ENCODE data around the gene CAT. TPM values are rescaled to one million over a fixed set of nuclear protein-coding genes. Genes with fewer than 3 reads are reported as not detected.

The CAT gene
- total and polyA plus RNA-seq, 4 donors: 51.5 to 76.0 (median 64.2) TPM

DNA sequence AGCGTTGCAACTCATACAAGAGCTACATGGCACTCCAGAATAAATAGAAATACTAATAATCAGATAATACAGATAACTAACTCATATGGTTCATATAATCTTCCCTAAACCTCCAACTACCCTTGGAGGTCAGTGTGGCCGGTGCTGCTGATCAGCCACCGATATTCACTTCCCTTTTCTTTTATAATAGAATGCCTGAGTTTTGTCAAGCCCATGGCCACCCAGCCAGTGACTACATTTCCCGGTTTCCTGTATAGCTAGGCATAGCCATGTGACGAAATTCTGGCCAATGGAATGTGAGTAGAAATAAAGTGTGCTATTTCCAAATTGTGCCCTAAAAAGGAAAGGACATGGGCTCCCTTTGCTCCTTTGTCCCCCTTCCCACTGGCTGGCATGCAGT lies 5.9 kb upstream of the CAT start:
- Histone ChIP-seq H3K36me3 (ENCODE audit: control insufficient read depth in 1 of 2, insufficient read depth in 2 of 2, low read length in 1 of 2) (no peaks in the 10 kb centered on the region), H3K27ac (ENCODE audit: low read depth in 1 of 2, low read length in 2 of 2) (no peak overlapping the region), H3K4me1 (ENCODE audit: control insufficient read depth in 1 of 2, insufficient read depth in 2 of 2, low read length in 2 of 2) (no peaks in the 10 kb centered on the region), H3K4me3 (ENCODE audit: low read length in 2 of 2) (no peak overlapping the region), H3K27me3 (ENCODE audit: control insufficient read depth in 1 of 2, insufficient read depth in 2 of 2, low read length in 1 of 2) (no peaks in the 10 kb centered on the region), H3K9me3 (ENCODE audit: control insufficient read depth, low read length) (no peaks in the 10 kb centered on the region)
- DNase-seq: peak in 1 of 2 donors; percentile 49
- intact Hi-C loops (cut with DNase I): no loop called here
- 70 to 71% methylated on average over 5 of the region's 5 CpGs for WGBS, 2 donors
- no peak for ATAC-seq (ENCODE audit: low FRiP score)

DNA sequence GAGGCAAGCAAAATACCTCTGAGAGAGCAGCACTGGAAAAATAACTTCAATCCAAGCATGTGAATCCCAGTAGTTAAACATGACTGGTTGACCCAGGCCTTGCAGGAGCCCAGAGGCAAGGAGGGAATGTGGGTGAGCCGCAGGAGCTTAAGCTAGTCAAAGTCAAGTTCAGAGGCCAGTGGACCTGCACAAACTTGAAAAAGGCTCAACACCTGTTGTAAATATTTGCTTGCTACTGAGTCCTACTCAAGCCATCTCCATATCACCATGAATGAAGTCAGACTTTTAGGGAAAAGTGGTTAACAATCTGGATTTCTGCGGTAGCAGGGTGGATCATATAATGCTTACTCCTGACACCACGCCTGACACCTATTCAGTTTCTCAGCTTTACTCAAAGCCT lies 4.8 kb upstream of the CAT start:
- WGBS, 2 donors: 94 to 97% methylated on average over 3 of the region's 3 CpGs
- no peak for ATAC-seq (ENCODE audit: low FRiP score)

DNA sequence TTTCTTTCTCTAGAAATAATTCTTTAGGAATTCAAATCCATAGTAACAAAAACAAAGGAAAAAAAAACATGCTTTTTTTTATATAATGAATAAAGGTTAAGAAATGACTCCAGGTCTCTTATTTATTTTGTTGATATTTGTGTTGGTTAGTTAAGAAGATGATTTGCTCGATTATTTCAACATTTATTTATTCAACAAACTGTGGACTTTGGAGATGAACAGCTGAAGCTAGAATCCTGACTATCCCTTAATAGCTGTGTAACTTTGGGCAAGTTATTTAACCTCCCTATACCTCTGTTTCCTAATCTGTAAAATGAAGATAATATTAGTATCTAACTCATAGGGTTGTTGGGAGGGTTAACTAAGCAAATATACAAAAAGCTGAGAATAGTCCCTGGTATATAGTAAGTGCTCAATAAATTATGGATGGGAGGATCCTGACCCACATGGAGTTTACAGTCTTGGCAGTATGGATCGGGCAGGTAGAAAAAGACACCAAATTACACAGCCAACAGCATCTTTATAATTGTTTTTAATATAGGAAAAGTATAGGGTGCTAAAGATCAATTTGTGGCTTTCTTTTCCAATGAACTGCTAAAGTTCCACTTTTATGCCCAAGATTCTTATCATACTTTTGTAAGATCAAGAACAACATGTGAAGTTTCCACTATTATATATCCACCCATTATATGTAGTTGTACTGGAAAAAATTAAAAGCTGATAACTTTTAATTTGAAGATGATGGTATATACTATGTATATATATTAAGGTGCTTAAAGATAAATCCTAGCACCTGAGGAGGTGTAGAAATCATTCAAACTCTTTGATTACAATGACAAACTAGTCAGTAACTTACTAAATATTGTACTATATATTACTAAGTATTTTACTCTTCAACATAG lies 1.3 kb upstream of the CAT start:
- WGBS, 2 donors: 91 to 93% methylated on average over 2 of the region's 2 CpGs
- no peak for ATAC-seq (ENCODE audit: low FRiP score)
- DNase-seq: no peak
- Histone ChIP-seq H3K27ac (ENCODE audit: low read depth in 1 of 2, low read length in 2 of 2) (no peak overlapping the region), H3K36me3 (ENCODE audit: control insufficient read depth in 1 of 2, insufficient read depth in 2 of 2, low read length in 1 of 2) (no peaks in the 10 kb centered on the region), H3K9me3 (ENCODE audit: control insufficient read depth, low read length) (no peaks in the 10 kb centered on the region), H3K27me3 (ENCODE audit: control insufficient read depth in 1 of 2, insufficient read depth in 2 of 2, low read length in 1 of 2) (no peaks in the 10 kb centered on the region), H3K4me1 (ENCODE audit: control insufficient read depth in 1 of 2, insufficient read depth in 2 of 2, low read length in 2 of 2) (no peaks in the 10 kb centered on the region), H3K4me3 (ENCODE audit: low read length in 2 of 2) (peak overlapping the region in 1 of 2 donors; percentile 46)
- intact Hi-C loops (cut with DNase I): no loop called here

More for the DNA sequence above, 4.8 kb upstream of the CAT start:
- H3K9me3 ChIP-seq (ENCODE audit: control insufficient read depth, low read length): no peaks in the 10 kb centered on the region
- no peaks in the 10 kb centered on the region for H3K36me3 ChIP-seq (ENCODE audit: control insufficient read depth in 1 of 2, insufficient read depth in 2 of 2, low read length in 1 of 2)
- no peaks in the 10 kb centered on the region for H3K27me3 ChIP-seq (ENCODE audit: control insufficient read depth in 1 of 2, insufficient read depth in 2 of 2, low read length in 1 of 2)
- intact Hi-C loops (cut with DNase I): no loop called here
- H3K27ac ChIP-seq (ENCODE audit: low read depth in 1 of 2, low read length in 2 of 2): no peak overlapping the region
- H3K4me3 ChIP-seq (ENCODE audit: low read length in 2 of 2): no peak overlapping the region
- no peak for DNase-seq
- H3K4me1 ChIP-seq (ENCODE audit: control insufficient read depth in 1 of 2, insufficient read depth in 2 of 2, low read length in 2 of 2): no peaks in the 10 kb centered on the region

DNA sequence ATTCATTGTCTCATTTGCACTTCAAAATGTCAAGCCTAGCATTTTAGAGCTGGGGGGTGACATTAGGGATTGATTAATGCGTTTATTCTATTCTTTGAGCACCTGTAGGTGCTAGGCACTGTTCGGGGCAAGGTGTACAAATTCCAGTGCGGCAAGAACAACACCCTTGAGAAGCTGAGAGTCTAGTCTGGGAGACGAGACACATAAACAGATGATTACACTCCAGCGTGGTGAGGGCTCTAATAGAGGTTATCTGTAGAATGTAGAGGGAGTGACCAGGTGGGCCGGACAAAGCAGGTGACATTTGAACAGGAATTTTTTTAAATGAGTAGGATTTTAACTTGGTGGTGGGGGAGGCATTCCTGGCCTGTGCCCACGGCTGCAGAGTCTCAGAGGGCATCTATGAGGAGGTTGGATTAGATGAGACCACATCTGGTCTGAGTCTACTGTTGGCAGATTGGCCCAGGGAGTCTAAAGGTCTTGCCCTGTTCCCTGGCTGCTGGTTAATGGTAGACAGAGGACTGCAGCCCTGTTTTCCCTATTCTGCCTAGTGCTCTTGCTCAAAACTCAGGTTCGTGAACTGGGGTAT lies 970 bp downstream of the CAT start:
- no peaks in the 10 kb centered on the region for H3K4me1 ChIP-seq (ENCODE audit: control insufficient read depth in 1 of 2, insufficient read depth in 2 of 2, low read length in 2 of 2)
- DNase-seq: no peak
- WGBS, 2 donors: 42 to 51% methylated on average over 8 of the region's 8 CpGs
- no peaks in the 10 kb centered on the region for H3K27me3 ChIP-seq (ENCODE audit: control insufficient read depth in 1 of 2, insufficient read depth in 2 of 2, low read length in 1 of 2)
- no peak overlapping the region for H3K27ac ChIP-seq (ENCODE audit: low read depth in 1 of 2, low read length in 2 of 2)
- intact Hi-C loops (cut with DNase I): no loop called here
- H3K4me3 ChIP-seq (ENCODE audit: low read length in 2 of 2): peak overlapping the region; percentile 67 to 73
- no peak for ATAC-seq (ENCODE audit: low FRiP score)
- H3K36me3 ChIP-seq (ENCODE audit: control insufficient read depth in 1 of 2, insufficient read depth in 2 of 2, low read length in 1 of 2): no peaks in the 10 kb centered on the region
- H3K9me3 ChIP-seq (ENCODE audit: control insufficient read depth, low read length): no peaks in the 10 kb centered on the region

DNA sequence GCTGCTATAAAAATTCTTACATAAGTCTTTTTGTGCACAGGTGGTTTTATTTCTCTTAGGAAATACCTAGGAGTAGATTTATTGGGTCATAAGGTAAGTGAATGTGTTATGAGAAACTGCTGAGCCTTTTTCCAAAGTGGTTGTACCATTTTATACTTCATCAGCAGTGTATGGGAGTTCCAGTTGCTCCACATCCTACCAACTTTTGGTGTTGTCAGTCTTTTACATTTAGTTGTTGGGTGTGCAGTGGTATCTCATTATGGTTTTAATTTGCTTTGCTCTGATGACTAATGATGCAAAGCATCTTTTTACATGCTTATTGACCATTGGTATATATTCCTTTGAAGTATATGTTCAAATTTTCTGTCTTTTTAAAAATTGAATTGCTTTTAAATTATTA lies 3.1 kb downstream of the CAT start:
- intact Hi-C loops (cut with DNase I): no loop called here
- ATAC-seq (ENCODE audit: low FRiP score) (no peak), DNase-seq (no peak)
- no peaks in the 10 kb centered on the region for H3K36me3 ChIP-seq (ENCODE audit: control insufficient read depth in 1 of 2, insufficient read depth in 2 of 2, low read length in 1 of 2)
- H3K9me3 ChIP-seq (ENCODE audit: control insufficient read depth, low read length): no peaks in the 10 kb centered on the region
- H3K4me3 ChIP-seq (ENCODE audit: low read length in 2 of 2): no peak overlapping the region
- H3K4me1 ChIP-seq (ENCODE audit: control insufficient read depth in 1 of 2, insufficient read depth in 2 of 2, low read length in 2 of 2): no peaks in the 10 kb centered on the region
- no peak overlapping the region for H3K27ac ChIP-seq (ENCODE audit: low read depth in 1 of 2, low read length in 2 of 2)
- no peaks in the 10 kb centered on the region for H3K27me3 ChIP-seq (ENCODE audit: control insufficient read depth in 1 of 2, insufficient read depth in 2 of 2, low read length in 1 of 2)

DNA sequence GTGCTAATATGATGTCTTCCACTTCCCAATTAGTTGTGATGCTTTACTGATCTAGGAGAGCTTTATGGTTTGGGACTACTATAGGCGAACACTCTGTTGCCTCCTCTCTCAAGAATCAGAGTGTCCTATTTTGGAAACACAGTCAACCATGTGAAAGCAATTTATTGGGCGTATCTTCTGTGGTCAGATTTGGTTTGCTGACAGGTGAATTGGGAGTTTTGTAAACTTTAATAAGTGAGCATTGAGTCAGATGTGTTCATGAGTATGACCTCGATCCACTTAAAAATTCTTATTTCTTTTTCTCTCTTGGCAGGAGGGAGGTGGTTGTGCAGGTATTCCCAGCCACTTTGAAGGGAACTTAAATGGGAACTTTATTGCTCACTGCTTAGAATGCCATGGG lies 4.4 kb downstream of the CAT start:
- ATAC-seq (ENCODE audit: low FRiP score): no peak
- H3K27ac ChIP-seq (ENCODE audit: low read depth in 1 of 2, low read length in 2 of 2): no peak overlapping the region
- H3K9me3 ChIP-seq (ENCODE audit: control insufficient read depth, low read length): no peaks in the 10 kb centered on the region
- no peaks in the 10 kb centered on the region for H3K36me3 ChIP-seq (ENCODE audit: control insufficient read depth in 1 of 2, insufficient read depth in 2 of 2, low read length in 1 of 2)
- H3K27me3 ChIP-seq (ENCODE audit: control insufficient read depth in 1 of 2, insufficient read depth in 2 of 2, low read length in 1 of 2): no peaks in the 10 kb centered on the region
- no peak overlapping the region for H3K4me3 ChIP-seq (ENCODE audit: low read length in 2 of 2)
- intact Hi-C loops (cut with DNase I): no loop called here
- DNase-seq: no peak
- no peaks in the 10 kb centered on the region for H3K4me1 ChIP-seq (ENCODE audit: control insufficient read depth in 1 of 2, insufficient read depth in 2 of 2, low read length in 2 of 2)
- WGBS, 2 donors: 91 to 94% methylated on average over 3 of the region's 3 CpGs

DNA sequence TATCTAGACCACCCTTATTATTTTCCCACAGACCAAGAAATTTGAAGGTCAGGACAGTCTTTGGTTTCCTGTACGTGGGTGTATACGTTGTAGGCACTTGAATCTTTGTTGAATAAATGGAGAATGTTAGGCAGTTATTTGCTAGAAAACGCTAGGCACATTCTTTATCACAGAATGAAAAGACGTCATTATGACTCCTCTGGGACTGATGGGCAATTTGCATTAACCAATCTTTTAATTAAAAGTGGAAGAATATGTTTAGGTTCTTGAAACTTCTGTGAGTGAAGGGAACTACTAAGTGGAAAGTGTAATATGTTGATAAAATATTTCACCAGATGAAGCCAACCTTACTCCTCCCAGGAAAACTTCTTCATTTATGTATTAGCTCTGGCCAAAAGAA lies 5.7 kb downstream of the CAT start:
- Histone ChIP-seq H3K27me3 (ENCODE audit: control insufficient read depth in 1 of 2, insufficient read depth in 2 of 2, low read length in 1 of 2) (no peaks in the 10 kb centered on the region), H3K4me1 (ENCODE audit: control insufficient read depth in 1 of 2, insufficient read depth in 2 of 2, low read length in 2 of 2) (no peaks in the 10 kb centered on the region), H3K36me3 (ENCODE audit: control insufficient read depth in 1 of 2, insufficient read depth in 2 of 2, low read length in 1 of 2) (no peaks in the 10 kb centered on the region), H3K4me3 (ENCODE audit: low read length in 2 of 2) (no peak overlapping the region), H3K9me3 (ENCODE audit: control insufficient read depth, low read length) (no peaks in the 10 kb centered on the region), H3K27ac (ENCODE audit: low read depth in 1 of 2, low read length in 2 of 2) (no peak overlapping the region)
- WGBS, 2 donors: 75 to 78% methylated on average over 4 of the region's 4 CpGs
- no peak for DNase-seq
- intact Hi-C loops (cut with DNase I): no loop called here
- no peak for ATAC-seq (ENCODE audit: low FRiP score)

DNA sequence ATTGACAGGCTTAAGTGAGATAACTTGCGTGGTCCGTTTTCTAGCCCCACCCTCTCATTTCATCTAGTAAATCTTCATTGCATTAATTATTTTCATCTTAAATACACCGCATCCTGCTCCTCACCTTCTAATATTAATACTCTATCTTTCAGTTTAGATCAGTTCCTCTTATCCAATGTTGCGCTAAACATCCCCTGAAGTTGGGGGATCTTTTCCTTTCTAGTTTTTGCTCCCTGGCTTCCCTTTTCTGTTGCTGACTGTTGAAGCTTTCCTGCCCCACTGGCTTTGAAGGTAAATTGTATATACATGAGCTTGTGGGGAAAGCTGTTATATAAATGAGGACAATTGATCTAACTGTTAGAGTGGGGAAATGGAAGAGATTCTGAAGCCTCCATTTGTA lies 7.2 kb downstream of the CAT start:
- H3K4me3 ChIP-seq (ENCODE audit: low read length in 2 of 2): no peak overlapping the region
- H3K27me3 ChIP-seq (ENCODE audit: control insufficient read depth in 1 of 2, insufficient read depth in 2 of 2, low read length in 1 of 2): no peaks in the 10 kb centered on the region
- H3K9me3 ChIP-seq (ENCODE audit: control insufficient read depth, low read length): no peaks in the 10 kb centered on the region
- 72 to 94% methylated on average over 4 of the region's 4 CpGs for WGBS, 2 donors
- intact Hi-C loops (cut with DNase I): no loop called here
- DNase-seq (no peak), ATAC-seq (ENCODE audit: low FRiP score) (no peak)
- no peaks in the 10 kb centered on the region for H3K4me1 ChIP-seq (ENCODE audit: control insufficient read depth in 1 of 2, insufficient read depth in 2 of 2, low read length in 2 of 2)
- peaks cover 1 to 4% of the 10 kb centered on the region in 2 donors for H3K36me3 ChIP-seq (ENCODE audit: control insufficient read depth in 1 of 2, insufficient read depth in 2 of 2, low read length in 1 of 2)
- H3K27ac ChIP-seq (ENCODE audit: low read depth in 1 of 2, low read length in 2 of 2): no peak overlapping the region

DNA sequence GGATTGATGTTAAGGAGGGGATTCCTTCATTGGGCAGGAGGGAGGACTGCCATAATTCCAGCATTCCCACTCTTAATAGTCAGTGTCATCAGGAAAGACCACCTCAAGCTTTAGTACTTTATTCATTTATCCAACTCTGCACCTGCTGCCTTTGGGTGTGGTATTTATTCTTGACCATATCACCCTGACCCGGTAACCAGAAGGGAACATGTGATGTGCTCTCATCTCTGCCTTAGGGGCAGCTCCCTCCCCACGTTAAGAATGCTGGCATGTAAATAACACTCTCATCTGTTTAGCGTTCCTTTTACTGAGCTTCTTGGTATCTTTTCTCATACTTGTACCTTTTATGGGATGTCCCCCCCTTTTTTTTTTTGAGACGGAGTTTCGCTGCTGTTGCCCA lies 7.7 kb downstream of the CAT start:
- DNase-seq (no peak), ATAC-seq (ENCODE audit: low FRiP score) (no peak)
- WGBS, 2 donors: 85 to 90% methylated on average over 5 of the region's 5 CpGs
- no peaks in the 10 kb centered on the region for H3K4me1 ChIP-seq (ENCODE audit: control insufficient read depth in 1 of 2, insufficient read depth in 2 of 2, low read length in 2 of 2)
- H3K27me3 ChIP-seq (ENCODE audit: control insufficient read depth in 1 of 2, insufficient read depth in 2 of 2, low read length in 1 of 2): no peaks in the 10 kb centered on the region
- no peak overlapping the region for H3K27ac ChIP-seq (ENCODE audit: low read depth in 1 of 2, low read length in 2 of 2)
- intact Hi-C loops (cut with DNase I): no loop called here
- no peak overlapping the region for H3K4me3 ChIP-seq (ENCODE audit: low read length in 2 of 2)
- H3K36me3 ChIP-seq (ENCODE audit: control insufficient read depth in 1 of 2, insufficient read depth in 2 of 2, low read length in 1 of 2): peaks cover 4 to 5% of the 10 kb centered on the region in 2 donors
- H3K9me3 ChIP-seq (ENCODE audit: control insufficient read depth, low read length): no peaks in the 10 kb centered on the region
